IPS DF 19.7 (cell line): ENCODE results near the gene ST6GAL2.

Source experiments
- DNase-seq: peaks from one replicate; pipeline ENCODE4 v3.0.0-alpha.2; 2013; ENCODE audit warnings: low read depth, low spot score

ST6GAL2 gene

GRCh38 chr2:106885971-106886915 lies at the start of gene ST6GAL2:
ST6GAL2 (minus strand) TSS chr2:106886167; CDS start chr2:106843977, 42,190 bp downstream.
- DNase-seq = no peak

GRCh38 chr2:106932644-106933043 lies 46.7 kb upstream of the ST6GAL2 start:
- DNase-seq = no peak

GRCh38 chr2:106931717-106932335 lies 45.9 kb upstream of the ST6GAL2 start:
- no peak for DNase-seq

DNA sequence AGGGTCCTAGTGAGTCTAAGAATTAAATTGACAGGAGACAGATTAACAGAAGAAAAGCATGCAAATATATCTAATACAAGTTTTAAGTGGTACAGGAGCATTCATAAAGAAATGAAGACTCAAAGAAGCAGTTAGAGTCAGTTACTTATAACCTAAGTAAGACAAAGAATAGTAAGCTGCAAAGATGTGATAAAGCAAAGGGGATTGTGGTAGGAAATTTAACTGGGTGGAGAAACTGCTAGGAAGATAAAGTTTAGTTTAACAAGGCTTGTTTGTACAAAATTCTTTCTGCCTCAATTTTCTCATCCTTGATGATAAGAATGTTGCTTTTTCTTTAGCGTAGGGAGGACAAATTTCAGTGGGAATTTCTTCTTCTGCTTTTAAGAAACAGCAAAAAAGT lies 35.5 kb upstream of the ST6GAL2 start:
- no peak for DNase-seq

DNA sequence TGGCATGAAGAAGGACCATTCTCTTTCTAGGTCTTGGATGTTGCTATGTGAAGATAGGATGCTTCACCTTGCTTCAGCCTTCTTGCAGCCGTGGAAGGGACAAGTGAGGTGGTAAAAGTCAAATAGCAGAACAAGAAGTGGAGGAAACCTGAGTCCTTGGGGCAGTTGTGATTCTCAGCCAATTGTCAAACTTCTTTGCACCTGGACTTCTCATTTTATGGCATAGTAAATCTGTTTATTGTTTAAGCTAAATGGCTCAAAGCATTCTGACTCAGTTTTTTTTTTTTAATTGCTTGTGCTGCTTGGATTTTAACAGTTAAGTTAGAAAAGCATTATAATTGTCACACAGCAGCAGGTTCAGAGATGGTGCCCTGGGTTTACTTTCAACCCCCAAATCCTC lies 33.0 kb upstream of the ST6GAL2 start:
- no peak for DNase-seq

- DNase-seq = no peak
Measured at GRCh38 chr2:106904242-106904641, 18.3 kb upstream of the ST6GAL2 start.

DNA sequence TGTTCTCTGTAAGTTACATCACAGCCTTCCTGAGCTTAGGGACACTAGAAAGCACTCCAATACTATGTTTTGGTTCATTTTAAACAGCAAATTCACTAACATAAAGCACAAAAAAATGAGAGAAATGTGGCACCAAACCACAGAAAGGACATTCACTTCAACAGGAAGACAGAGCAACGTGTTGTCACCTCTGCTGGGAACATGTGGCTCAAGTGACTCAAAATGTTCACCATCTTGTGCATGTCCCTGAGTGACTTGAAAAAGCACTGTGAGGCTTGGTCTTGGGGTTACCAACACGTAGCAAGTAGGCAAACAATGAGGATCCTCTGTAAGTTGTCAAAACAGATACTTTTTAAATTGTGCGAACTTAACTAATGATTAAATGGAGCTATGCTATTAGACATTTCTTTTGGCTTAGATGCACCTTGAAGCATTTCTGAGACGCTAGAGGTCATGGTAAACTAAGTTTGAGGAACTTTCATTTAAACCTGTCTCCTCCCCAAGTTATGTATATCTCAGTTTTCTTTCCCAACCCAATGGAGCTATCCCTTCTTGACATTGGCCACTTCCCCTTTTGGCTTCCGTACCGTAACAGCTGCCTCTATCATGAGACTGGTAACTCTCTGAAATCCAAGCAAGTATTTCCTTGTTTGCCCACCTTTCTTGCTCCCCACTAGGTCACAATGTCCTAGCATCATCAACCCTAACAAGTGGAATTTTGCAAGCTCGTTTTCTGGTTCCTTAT lies 14.0 kb upstream of the ST6GAL2 start:
- no peak for DNase-seq

- DNase-seq = no peak
Measured at GRCh38 chr2:106894545-106894944, 8.6 kb upstream of the ST6GAL2 start.

GRCh38 chr2:106892048-106892447 lies 6.1 kb upstream of the ST6GAL2 start:
- no peak for DNase-seq

DNA sequence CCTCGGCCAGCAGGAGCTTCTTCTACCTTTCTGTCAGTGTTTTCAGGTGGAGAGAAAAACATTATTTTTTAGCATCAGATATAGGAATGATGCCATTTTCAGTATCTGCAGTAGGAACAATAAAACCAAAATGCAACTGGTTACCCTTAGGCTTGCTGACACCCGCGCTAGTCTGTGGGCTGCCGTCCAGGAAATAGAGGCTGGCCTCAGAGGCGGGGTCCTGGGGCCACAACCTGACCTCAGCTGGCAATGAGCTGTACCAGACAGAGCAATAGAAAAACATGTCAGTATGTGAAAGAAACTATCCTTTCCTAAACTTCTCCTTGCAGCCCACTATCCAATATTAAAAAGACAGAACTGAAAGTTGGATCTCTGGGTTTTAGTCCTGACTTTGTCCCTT lies 4.6 kb upstream of the ST6GAL2 start:
- DNase-seq = no peak

- DNase-seq = no peak
Measured at GRCh38 chr2:106886916-106887758, 1.2 kb upstream of the ST6GAL2 start.

DNA sequence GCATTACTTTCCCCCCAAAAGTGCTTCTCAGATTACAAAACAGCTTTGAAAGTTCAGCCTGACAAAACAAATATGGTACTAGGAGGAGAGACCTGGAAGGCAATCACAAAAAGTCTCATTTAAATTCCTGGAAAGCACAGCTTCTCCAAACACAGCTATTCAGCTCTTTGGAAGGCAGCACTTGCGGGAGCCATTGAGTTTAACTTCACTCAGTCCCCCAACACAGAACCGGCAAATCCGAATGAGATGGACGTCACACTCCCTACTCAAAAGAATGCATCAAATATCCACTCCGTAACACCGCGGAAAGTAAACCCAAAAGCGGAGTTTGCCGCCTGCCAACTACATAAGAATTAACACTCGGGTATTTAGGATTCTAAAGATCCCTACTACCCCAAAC lies 638 bp downstream of the ST6GAL2 start:
- DNase-seq = no peak

GRCh38 chr2:106882673-106883072 lies 3.3 kb downstream of the ST6GAL2 start:
- DNase-seq = no peak

GRCh38 chr2:106878206-106878605 lies 7.8 kb downstream of the ST6GAL2 start:
- no peak for DNase-seq

DNA sequence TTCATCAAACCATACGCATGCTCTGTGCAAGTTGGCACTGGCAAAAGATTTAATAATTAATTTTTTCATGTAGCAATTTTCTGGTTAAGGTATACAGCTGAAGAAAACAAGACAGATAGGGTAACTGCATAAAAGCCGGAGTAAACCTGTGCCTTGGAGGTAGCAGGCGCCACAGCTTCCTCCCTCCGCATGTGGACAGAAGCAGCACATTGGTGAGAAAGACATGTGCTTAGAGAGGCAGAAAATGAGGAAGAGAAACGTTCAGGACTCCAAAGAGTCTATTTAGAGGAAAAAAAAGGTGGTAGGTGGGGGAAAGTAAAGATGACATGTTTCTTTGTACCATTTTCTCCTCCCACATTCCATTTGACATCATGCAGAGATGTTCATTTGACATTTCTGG lies 9.3 kb downstream of the ST6GAL2 start:
- DNase-seq = no peak

DNA sequence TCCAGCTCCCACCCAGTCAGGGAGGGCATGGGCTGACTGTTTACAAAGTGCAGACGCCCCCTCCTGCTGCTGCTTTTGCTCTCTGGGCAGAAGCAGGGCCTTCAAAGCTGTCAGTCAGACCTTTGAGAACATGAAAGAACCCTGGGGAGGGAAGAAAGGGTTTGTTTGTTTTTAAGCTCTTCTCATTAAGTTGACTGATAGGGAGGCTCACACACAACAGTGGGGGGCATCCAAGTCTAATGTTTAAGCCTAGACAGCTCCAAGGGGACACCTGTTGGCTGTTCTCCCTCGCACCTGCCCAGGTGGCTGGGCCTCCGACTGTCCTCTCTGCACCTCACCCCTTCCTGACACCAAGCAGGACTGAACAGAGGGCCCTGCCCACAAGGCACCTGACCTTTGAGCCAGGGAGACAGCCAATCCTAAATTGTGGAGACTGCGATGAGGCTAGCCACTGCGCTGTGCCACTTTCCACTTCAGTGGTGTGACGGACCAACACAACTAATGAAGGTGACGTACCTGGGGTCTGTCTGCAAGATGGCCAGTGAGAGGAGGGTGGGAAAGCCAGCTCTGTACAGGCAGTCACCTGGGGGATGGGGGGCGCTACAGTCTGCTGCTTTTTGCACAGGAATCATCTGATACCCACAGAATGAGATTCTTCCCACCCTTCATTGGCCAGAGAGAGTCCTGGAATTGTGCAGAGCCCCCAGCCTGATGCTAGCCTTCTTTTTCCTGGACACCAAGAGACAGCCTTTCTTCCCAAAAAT lies 16.3 kb downstream of the ST6GAL2 start:
- DNase-seq = no peak

DNA sequence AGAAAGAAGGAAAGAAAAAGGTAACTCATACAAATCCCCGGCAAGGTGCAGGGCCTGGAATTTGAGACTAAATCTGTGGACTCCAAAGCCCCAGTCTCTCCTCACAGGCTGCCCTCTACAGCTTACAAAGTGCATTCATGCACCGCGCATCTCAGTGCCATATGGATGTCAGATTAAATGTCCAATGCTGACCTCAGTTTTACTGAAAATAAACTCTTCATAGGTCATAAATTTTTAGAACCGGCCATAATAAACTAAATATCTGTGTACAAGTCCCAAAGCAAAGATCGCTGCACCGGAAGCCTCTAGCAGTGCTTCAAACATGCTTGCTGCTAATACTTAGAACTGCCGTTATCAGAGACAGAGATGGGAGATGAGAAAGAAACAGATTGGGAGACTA lies 17.7 kb downstream of the ST6GAL2 start:
- no peak for DNase-seq

GRCh38 chr2:106867196-106867953 lies 18.6 kb downstream of the ST6GAL2 start:
- DNase-seq = no peak

DNA sequence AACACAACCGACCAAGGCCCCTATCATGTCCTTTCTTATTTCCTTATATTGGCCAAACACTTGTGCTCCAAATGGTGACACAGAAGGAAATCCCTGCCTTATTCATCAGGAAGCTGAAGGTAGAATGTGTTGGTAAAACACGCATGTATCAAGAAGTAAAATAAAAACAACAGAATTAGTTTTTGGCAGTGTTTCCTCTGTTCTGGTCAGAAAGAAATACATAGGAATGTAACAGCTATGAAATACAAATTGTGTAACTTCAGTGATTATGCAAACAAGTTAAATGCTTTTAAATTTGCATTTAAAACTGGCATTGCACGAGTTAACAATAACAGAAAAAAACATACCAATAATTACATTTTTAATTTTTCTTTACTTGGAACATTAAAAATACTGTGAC lies 19.3 kb downstream of the ST6GAL2 start:
- DNase-seq = no peak

DNA sequence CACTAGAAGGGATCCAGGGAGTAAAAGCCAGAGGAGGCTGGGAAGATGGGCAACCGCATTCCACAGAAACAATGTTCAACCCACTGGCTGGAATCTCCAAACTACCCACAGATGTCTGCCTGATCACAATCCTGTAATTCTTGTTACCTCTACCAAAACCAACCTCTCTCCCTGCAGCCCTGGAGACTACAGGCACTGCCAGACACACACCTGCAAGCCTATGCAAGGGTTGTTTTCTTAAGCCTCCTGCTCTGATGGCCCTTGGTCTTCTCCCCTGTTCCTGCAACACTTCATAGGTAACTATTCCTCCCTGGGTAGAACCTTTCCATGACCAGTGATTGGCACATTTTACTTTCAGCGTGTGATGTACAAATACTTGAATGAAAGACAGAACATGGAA lies 21.9 kb downstream of the ST6GAL2 start:
- no peak for DNase-seq
